ENCODE data around the gene KLHL18.
A peak's percentile ranks its signal among the peaks of the same experiment; 100 is the strongest.

Gene KLHL18

DNA sequence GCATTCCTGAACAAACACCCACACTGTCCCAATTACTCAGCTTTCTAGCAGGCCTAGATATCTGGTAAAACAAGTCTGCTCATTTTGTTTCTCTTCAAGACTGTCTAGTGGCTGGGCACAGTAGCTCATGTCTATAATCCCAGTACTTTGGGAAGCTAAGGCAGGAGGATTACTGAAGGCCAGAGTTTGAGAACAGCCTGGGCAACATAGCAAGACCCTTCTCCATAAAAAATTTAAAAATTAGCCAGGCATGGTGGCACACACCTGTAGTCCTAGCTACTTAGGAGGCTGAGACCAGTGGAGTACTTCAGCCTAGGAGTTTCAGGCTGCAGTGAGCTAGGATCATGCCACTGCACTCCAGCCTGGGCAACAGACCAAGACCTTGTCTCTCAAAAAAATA, 91.8 kb downstream of the KLHL18 start:
- Histone ChIP-seq H3K27me3 (replicated peaks; ENCODE audit: control insufficient read depth, insufficient read depth, low read length) (no peaks in the 10 kb centered on the region), H3K4me3 (replicated peaks; ENCODE audit: low read depth, low read length) (no peak overlapping the region), H3K36me3 (ENCODE audit: control insufficient read depth, insufficient read depth, low read length) (no peaks in the 10 kb centered on the region)
- TF ChIP-seq, protein P1, sequence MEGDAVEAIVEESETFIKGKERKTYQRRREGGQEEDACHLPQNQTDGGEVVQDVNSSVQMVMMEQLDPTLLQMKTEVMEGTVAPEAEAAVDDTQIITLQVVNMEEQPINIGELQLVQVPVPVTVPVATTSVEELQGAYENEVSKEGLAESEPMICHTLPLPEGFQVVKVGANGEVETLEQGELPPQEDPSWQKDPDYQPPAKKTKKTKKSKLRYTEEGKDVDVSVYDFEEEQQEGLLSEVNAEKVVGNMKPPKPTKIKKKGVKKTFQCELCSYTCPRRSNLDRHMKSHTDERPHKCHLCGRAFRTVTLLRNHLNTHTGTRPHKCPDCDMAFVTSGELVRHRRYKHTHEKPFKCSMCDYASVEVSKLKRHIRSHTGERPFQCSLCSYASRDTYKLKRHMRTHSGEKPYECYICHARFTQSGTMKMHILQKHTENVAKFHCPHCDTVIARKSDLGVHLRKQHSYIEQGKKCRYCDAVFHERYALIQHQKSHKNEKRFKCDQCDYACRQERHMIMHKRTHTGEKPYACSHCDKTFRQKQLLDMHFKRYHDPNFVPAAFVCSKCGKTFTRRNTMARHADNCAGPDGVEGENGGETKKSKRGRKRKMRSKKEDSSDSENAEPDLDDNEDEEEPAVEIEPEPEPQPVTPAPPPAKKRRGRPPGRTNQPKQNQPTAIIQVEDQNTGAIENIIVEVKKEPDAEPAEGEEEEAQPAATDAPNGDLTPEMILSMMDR (IDR thresholded peaks at IDR 0.05; ENCODE audit: insufficient read depth, low read length, poor library complexity, severe bottlenecking): no peak
- no peak for DNase-seq (ENCODE audit: extremely low read depth, insufficient read length)

DNA sequence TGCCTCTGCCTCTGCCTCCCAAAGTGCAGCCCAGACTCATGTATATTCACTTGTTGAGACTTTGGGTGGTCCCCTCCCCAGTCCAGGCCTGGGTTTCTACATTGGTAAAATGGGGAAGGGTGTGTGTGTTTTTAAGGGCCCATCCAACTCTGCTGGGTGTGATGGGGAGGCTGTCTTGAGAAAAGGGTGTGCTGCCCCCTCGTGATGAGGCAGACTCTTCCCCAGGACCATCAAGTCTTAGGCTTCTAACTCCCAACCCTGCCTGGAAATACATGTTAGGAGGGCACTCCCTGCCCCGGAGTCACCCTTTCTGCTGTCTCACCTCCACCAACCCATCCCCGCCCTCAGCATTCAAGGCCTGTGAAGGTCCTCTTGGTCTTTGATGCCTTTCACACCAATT, 93.6 kb downstream of the KLHL18 start:
- Histone ChIP-seq H3K4me3 (replicated peaks; ENCODE audit: low read depth, low read length) (no peak overlapping the region), H3K27me3 (replicated peaks; ENCODE audit: control insufficient read depth, insufficient read depth, low read length) (no peaks in the 10 kb centered on the region), H3K36me3 (ENCODE audit: control insufficient read depth, insufficient read depth, low read length) (no peaks in the 10 kb centered on the region)
- no peak for DNase-seq (ENCODE audit: extremely low read depth, insufficient read length)
- TF ChIP-seq, protein P1 (IDR thresholded peaks at IDR 0.05; ENCODE audit: insufficient read depth, low read length, poor library complexity, severe bottlenecking): no peak

DNA sequence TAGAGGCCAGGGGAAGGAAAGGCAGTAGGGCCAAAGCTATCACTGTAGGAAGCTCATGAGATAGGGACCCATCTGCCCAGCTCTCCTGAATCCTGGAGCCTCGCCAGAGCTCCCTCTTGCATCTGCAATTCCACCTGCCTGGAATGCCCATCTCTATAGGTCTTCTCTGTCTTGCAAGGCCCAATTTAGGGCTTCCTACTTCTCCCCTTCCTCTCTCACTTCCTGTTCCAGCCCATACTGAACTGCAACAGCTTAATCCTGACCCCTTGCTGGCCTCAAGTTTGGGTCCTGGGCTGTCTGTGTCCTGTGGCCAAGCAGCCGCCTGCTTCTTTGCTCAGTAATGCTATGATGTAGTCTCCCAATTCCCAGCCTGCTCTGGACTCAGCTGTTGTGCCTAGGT, 94.4 kb downstream of the KLHL18 start:
- TF ChIP-seq, protein P1 (IDR thresholded peaks at IDR 0.05; ENCODE audit: insufficient read depth, low read length, poor library complexity, severe bottlenecking): no peak
- H3K4me3 ChIP-seq (replicated peaks; ENCODE audit: low read depth, low read length): no peak overlapping the region
- DNase-seq (ENCODE audit: extremely low read depth, insufficient read length): no peak
- H3K27me3 ChIP-seq (replicated peaks; ENCODE audit: control insufficient read depth, insufficient read depth, low read length): no peaks in the 10 kb centered on the region
- no peaks in the 10 kb centered on the region for H3K36me3 ChIP-seq (ENCODE audit: control insufficient read depth, insufficient read depth, low read length)

GRCh38 chr3:47378869-47379268, 96.1 kb downstream of the KLHL18 start:
- TF ChIP-seq, protein P1 (IDR thresholded peaks at IDR 0.05; ENCODE audit: insufficient read depth, low read length, poor library complexity, severe bottlenecking): no peak
- DNase-seq (ENCODE audit: extremely low read depth, insufficient read length): no peak
- Histone ChIP-seq H3K4me3 (replicated peaks; ENCODE audit: low read depth, low read length) (peak overlapping the region; percentile 18; the same call in 1 of the 2 replicates), H3K36me3 (ENCODE audit: control insufficient read depth, insufficient read depth, low read length) (peaks cover 1% of the 10 kb centered on the region; the same call in 1 of the 2 replicates), H3K27me3 (replicated peaks; ENCODE audit: control insufficient read depth, insufficient read depth, low read length) (no peaks in the 10 kb centered on the region)

DNA sequence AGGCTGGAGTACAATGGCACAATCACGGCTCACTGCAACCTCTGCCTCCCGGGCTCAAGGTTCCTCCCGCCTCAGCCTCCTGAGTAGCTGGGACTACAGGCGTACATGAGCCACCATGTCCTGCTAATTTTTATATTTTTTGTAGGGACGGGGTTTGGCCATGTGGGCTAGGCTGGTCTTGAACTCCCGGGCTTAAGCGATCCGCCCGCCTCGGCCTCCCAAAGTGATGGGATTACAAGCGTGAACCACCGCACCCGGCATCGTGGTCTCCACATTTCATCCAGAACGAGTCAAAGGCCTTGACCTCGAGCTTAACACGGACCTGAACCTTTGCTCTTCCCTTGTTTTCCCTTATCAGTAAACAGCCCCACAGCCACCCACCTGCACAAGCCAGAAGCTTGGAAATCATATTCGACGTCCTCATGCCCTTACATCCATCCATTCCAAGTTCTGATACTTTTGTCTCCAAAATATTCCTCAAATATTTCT, 96.7 kb downstream of the KLHL18 start:
- Histone ChIP-seq H3K4me3 (replicated peaks; ENCODE audit: low read depth, low read length) (peak overlapping the region; percentile 96), H3K27me3 (replicated peaks; ENCODE audit: control insufficient read depth, insufficient read depth, low read length) (no peaks in the 10 kb centered on the region), H3K36me3 (ENCODE audit: control insufficient read depth, insufficient read depth, low read length) (peaks cover 1% of the 10 kb centered on the region; the same call in 1 of the 2 replicates)
- DNase-seq (ENCODE audit: extremely low read depth, insufficient read length): no peak
- TF ChIP-seq, protein P1 (IDR thresholded peaks at IDR 0.05; ENCODE audit: insufficient read depth, low read length, poor library complexity, severe bottlenecking): no peak
